ENCODE results near the gene BEAN1.

Gene BEAN1, protein sequence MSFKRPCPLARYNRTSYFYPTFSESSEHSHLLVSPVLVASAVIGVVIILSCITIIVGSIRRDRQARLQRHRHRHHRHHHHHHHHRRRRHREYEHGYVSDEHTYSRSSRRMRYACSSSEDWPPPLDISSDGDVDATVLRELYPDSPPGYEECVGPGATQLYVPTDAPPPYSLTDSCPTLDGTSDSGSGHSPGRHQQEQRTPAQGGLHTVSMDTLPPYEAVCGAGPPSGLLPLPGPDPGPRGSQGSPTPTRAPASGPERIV

DNA sequence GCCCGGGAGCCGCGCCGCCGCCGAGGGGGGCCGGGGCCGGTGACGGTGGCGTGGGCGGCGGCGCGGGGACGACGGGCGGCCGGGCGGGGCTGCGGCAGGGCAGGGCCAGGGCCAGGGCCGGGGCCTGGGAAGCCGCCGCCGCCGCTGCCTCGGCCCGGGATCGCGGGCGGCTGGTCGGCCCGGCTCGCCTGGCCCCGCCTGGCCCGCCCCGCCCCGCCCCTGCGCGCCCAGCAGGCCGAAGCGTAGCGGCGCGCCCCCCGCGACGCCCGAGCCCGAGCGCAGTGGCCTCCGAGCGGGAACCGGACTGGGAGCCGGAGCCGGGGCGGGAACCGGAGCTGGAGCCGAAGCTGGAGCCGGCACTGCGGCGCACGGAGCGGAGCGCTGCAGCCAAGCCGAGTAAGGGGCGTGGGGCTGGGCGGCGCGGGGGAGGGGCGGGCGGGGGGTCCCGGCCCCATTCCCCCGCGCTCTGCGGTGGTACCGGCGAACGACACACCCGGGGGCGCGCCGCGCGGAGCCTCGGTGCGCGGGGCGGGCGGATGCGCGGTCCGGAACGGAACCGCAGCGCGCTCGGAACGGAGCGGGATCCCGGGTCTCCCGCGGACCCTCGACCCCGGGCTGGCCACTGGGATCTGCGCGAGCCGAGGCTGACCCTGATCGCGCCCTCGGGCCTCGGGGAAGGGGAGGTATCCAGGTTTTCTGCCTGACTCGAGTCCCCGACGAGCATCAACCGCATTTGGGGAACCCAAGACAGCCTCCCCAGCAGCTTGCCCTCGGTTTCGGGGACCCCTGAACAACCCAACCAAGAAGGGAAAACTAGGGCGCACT is at the start of gene BEAN1:
TSS of gene BEAN1 (plus strand) at position 260 of the 825 bp plus-strand sequence. CDS start 10,382 bp downstream, outside the sequence.
- DNase-seq (ENCODE audit: low read depth), result no peak

DNA sequence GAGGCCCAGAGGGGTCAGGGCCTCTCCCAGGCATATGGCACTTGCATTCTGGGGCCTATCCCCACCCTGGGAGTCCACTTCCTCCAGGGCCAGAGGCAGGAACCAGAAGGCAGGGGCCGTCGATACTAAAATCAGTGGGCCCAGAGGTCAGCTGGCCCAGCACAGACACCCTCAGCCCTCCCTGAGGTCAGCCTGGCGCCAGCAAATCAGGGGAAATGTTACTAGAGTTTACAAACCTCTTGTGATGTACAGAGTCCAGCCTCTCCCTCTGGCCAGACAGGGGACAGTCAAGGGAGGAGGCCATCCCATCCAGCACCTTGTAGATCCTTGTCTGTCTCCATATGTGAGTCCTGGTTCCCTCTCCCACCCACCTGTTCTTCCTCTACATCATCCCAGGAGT is 49.8 kb upstream of the BEAN1 start:
- DNase-seq (ENCODE audit: low read depth), result no peak

DNA sequence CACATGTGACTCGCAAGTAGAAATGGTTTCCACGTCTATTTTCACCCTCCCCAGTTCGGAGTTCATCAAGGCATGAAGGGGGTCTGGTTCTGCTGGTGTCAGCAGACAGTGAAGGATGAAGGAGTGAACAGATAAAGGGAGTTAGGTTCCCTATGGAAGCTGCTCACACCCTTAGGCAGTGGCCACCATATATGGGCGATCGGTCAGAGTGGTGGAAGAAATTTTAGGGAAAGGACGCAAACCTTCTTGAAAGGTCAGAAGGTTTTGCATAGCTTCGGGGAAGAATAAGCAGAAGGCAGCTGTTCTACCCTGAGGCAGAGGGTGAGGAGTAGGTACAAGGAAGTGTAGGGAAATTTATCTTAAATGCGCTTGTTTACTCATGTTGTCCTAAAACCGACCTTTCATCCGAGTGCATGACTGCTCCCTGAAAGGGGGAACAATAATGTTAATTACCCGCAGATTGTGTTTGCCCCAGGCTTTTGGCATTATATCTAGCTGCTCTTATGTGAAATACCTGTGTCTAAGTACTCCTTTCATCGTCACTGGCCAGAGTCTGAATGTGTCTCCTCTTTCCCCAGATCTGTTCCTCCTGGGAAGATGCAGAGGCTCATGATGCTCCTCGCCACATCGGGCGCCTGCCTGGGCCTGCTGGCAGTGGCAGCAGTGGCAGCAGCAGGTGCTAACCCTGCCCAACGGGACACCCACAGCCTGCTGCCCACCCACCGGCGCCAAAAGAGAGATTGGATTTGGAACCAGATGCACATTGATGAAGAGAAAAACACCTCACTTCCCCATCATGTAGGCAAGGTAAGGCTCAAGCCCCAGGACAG is 48.1 kb upstream of the BEAN1 start:
- DNase-seq (ENCODE audit: low read depth), result no peak

DNA sequence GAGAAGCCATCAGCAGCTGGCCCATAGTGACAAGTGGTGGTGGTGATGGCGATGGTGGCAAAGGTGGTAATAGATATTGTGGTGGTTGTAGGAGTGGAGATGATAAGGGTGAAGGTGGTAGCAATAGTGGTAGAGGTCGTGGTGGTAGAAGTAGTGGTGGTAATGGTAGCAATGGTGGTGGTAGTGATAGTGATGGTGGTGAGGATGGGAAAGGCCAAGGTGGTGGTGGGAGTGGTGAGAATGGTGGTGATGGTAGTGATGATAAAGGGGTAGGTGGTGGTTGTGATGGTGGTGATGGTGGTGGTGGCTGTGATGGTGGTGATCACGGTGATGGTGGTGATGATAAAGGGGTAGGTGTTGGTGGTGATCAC is 47.5 kb upstream of the BEAN1 start:
- no peak for DNase-seq (ENCODE audit: low read depth)

DNA sequence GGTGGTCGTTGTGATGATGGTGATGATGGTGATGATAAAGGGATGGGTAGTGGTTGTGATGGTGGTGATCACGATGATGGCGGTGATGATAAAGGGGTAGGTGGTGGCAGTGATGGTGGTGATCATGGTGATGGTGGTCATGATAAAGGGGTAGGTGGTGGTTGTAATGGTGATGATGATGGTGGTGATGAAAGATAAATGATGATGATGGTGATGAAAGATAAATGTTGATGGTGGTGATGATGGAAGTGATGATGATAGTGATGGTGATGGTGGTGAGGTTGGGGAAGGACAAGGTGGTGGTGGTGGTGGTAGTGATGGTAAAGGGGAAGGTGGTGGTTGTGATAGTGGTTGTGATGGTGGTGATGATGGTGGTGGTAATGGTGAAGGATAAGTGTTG is 46.7 kb upstream of the BEAN1 start:
- no peak for DNase-seq (ENCODE audit: low read depth)

DNA sequence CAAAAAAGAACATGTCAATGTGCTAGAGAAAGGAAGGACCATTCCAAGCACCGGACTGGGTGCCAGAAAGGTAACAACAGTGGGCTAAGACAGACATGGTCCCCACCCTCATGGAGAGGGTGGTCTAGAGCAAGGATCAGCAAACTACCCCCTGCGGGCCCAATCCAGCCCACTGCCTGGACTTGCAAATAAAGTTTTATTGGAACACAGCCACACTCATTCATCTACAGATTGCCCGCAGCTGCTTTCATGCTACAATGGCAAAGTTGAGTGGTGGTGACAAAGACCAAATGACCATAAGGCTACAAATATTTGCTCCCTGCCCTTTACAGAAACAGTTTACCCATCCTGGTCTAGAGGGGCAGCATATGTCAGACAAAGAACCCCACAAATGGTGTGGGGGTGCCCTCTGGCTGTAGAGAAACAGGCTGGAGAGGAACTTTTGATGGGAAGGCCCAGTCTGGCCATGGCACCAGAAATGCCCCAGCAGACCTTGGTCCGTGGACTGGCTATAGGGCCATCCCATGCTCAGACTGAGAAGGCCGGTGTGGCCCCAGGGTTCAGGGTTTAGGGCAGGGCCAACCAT is 45.4 kb upstream of the BEAN1 start:
- no peak for DNase-seq (ENCODE audit: low read depth)

DNA sequence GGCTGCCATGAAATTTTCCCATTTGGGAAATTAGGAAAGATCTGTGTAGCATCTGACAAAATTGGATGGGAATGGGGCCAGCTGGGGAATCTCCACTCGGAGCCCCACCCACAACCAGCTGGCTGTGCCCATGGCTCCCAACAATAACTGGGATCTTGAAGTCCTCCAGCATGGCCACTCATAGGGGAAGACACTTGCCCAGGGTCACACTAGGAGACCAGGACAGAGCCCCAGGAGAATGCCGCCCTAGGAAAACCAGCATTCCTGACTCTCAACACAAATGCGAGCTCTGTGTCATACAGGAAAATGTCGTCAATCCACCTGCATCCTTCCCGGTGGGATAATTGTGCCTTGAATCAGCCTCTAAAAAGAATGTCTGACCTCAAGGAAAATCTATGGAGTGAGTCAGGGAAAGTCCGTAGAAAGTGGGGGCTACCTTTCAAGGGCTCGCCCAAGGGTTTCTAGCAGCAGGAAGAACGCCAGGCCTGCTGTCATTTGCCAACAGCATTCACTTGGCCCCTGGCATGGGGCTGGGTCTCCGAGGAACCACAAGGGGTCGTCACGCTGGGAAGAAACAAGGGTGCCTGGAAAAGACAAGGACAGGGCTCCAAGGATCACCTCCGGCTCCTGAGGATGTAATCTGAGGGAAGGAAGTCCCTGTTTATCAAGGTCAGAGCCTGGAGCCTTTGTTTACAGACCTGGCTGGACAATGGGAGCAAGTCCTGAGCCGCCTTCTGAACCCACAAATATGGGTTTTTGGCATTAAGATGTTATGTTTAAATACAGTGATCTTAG is 44.7 kb upstream of the BEAN1 start:
- DNase-seq (ENCODE audit: low read depth), result peak; percentile 94

DNA sequence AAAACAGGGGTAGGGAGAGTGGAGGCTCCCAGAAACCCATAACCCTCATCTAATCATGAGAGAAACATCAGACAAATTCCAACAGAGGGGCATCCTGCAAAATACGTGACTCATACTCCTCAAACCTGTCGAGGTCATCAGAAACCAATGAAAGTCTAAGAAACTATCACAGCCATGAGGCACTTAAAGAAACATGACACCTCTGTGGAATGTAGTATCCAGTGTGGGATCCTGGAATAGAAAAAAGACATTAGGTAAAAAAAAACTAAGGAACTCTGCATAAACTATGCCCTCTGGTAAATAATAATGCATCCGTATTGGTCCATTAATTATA is 44.2 kb upstream of the BEAN1 start:
- peak; percentile 86 for DNase-seq (ENCODE audit: low read depth)

DNA sequence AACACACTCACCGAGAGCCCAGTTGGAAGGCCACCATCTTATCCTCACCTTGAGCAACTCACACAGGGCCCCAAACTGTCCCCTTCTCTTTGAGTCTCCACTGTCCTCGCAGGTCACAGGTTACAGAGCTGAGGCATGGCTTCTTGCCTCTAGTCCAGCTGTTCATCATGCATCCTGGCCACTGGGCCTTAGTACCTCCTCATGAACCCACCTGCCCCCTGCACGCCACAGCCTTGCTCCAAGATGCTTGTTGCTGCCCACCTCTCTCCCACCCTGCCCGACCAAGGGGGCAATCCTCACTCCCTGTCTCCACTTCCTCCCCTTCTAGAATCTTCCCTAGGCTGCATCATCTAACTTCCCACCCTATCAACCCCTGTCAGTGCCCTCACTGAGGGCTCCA is 43.5 kb upstream of the BEAN1 start:
- no peak for DNase-seq (ENCODE audit: low read depth)

DNA sequence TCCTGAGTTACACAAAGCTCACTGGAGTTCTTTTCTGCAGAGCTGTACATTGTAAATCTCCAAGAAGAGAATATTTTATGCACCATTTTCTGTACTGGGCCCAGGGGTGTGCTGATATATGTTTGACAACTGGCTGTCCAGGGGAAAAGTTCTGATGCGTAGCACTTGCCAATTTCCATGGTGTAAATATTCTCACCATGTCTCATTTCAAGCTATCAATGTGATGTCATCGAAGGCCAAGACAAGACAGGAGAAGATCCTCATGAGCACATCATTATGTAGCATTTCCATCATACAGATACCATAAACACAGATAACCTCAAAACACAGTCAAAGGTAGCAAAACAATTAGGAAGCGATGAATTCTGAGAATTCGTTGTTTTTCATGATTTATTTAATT is 41.7 kb upstream of the BEAN1 start:
- no peak for DNase-seq (ENCODE audit: low read depth)

DNA sequence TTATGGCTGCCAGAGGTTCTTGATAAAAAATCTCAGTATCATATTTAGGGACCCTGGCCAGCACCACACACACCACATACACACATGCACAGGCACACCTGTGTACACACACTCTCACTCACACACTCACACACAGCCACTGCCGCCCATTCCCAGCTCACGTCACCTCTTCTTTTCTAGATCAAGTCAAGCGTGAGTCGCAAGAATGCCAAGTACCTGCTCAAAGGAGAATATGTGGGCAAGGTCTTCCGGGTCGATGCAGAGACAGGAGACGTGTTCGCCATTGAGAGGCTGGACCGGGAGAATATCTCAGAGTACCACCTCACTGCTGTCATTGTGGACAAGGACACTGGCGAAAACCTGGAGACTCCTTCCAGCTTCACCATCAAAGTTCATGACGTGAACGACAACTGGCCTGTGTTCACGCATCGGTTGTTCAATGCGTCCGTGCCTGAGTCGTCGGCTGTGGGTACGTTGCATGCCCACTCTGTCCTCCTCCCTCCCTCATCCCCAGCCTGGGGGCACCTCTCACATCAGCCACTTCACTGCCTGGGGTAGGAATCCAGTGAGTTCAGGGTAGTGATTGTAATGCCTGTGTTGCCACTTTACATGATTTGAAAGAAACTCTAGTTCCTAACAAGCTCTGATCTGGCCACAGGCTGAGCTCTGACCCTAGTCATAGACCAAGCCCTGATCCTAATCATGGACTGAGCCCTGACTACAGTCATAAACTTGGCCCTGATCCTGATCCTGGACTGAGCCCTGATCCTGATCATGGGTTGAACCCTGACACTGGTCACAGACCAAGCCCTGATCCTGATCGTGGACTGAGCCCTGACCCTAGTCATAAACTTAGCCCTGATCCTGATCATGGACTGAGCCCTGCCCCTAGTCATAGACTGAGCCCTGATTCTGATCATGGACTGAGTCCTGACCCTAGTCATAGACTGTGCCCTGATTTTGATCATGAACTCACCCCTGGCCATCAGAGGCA is 40.2 kb upstream of the BEAN1 start:
- DNase-seq (ENCODE audit: low read depth), result no peak

DNA sequence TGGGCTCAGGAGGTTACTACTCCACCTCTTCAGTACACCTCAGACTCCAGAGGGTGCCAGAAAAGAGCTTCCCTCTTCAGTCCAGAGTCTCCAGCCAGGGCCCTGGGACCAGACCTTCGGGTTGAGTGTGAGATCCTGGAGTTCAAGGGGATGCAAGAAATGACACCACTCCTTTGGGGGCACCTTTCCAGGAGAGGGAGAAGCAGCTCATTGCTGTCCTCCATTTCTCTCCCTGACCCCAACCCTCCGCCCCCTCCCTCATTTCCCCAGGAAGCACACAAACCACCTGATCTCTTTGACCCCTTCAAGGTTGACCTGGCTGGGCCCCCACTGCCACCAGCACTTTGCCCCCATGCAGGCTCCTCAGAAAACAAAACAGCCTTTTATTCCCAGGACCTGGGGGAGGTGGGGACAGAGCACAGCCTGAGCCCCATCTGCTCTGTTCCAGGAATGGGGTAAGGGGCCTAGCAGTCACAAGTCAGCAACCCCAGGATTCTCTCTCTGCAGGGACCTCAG is 39.2 kb upstream of the BEAN1 start:
- DNase-seq (ENCODE audit: low read depth), result no peak

DNA sequence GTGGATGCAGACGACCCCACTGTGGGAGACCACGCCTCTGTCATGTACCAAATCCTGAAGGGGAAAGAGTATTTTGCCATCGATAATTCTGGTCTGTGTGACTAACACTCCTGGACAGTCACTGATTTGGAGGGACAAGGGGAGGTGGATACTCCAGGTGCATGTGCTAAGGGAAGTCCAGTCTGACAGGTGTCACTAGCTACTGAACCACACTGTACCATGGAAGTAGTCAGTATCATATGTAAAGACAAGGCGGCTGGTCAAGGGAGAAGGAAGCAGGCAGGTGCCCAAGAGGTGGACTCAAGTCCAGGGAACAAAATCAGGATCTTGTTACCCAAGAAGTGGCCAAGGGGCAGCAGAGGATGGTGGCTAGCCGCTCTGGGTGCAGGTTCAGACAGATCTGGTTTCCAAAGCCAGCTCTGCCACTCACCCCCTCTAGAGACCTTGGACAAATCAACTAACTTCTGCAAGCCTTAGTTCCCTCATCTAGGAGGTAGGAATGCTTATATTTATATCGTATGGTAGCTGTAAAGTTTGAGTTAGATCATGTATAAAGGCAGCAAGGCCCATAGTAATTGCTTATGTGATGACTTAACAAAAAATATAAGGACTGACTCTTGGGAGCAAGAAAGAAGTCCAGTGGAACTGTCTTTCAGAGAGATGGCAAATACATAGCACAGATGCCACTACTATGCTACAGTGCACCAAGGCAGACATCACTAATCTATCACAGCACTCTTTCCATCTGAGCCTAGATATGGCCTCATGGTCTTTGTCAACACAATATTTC is 38.5 kb upstream of the BEAN1 start:
- no peak for DNase-seq (ENCODE audit: low read depth)

DNA sequence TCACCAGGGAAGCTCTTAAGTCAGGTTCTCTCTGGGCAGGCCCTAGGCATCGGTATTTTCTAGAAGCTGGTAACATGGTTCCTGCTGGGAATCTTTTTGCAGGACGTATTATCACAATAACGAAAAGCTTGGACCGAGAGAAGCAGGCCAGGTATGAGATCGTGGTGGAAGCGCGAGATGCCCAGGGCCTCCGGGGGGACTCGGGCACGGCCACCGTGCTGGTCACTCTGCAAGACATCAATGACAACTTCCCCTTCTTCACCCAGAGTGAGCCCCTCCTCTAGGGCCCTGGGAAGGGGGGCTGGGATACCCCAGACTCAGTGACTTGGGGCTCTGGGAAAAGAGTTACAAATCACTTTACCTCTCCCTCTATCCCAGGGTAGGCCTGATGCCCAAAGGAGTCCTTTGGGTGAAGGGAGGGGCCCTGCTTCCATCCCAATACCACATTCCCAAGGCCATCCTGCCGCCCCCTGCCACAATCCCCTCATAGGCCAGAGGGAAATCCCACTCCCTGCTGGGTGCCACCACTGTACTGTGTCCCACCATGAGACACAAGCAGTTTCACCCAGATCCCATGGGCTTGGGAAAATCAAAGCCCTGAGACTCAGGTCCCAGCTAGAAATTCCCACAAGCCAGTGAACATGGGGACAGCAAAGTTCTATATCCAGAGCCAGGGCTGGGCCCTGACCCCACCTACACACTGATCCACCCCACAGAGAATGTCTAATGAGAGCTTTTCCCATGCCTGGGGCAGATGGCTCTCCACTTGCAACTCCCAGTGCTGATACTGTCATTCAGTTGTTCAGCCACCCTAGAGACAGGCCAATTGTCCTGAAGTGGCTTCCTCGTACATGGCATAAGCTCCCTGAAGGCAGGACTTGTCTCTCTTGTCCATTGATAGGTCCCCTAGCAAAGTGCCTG is 37.6 kb upstream of the BEAN1 start:
- DNase-seq (ENCODE audit: low read depth), result no peak

DNA sequence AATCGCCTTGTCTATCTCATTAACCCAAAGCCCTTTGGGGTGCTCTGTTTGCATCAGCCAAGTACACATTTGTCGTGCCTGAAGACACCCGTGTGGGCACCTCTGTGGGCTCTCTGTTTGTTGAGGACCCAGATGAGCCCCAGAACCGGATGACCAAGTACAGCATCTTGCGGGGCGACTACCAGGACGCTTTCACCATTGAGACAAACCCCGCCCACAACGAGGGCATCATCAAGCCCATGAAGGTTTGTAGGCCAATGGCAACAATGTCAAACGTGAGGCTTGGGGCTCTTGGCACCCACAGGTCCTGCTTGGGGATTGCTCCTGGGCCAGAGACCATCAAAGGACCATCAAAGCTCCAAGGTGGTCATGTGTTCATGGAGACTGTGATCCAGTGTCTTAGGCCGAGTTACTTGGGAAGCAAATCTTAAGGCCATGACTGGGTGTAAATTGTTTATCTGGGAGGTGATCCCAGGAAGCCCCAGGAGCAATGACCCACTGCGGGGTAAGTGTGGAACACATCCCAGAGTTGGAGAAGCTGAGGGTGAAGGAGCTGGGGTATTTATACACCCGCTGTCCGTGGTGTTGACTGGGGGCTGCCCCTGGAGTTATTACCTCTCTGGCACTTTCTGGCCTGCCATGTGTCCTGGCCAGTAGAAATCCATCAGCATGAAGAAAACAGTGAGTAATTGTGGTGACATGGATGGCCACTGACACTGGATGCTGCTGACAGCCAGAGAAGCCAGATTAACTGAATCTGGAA is 36.6 kb upstream of the BEAN1 start:
- no peak for DNase-seq (ENCODE audit: low read depth)

DNA sequence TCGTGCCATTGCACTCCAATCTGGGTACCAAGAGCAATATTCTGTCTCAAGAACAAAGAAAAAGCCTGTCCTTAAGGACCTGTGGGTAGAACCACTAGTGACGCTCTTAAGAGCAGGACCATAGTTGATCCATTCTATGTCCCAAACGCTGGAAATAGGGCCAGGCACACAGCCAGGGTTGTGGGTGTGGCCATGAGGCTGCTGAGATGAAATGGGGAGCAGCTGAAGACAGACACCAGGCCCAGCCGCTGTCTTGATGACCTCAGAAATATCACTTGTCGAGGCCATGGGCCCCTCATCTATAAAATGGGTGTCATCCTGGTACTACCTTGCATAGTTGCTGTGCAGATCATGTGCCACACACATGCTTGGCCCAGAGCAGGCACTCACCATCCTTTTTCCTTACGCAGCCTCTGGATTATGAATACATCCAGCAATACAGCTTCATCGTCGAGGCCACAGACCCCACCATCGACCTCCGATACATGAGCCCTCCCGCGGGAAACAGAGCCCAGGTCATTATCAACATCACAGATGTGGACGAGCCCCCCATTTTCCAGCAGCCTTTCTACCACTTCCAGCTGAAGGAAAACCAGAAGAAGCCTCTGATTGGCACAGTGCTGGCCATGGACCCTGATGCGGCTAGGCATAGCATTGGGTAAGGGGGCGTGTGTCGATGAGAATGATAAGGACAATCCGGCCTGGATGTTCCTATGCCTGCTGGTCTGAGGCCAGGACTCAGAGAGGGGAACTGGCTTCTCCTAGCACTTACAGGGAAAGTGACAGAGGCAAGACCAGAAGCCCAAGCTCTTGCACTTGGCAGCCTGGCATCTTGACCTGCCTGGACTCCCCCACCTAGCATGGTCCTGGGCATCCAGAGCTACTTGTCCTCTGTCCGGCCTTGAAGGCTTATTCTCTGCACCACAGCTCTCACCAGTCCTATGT is 35.1 kb upstream of the BEAN1 start:
- no peak for DNase-seq (ENCODE audit: low read depth)
